ENCODE data around the gene PRR15L.
"Not testable (repeated sequence)": the region's sequence is repeated elsewhere in the genome, so short reads cannot be mapped to it uniquely, and the experiment has no call there.

PRR15L gene

DNA sequence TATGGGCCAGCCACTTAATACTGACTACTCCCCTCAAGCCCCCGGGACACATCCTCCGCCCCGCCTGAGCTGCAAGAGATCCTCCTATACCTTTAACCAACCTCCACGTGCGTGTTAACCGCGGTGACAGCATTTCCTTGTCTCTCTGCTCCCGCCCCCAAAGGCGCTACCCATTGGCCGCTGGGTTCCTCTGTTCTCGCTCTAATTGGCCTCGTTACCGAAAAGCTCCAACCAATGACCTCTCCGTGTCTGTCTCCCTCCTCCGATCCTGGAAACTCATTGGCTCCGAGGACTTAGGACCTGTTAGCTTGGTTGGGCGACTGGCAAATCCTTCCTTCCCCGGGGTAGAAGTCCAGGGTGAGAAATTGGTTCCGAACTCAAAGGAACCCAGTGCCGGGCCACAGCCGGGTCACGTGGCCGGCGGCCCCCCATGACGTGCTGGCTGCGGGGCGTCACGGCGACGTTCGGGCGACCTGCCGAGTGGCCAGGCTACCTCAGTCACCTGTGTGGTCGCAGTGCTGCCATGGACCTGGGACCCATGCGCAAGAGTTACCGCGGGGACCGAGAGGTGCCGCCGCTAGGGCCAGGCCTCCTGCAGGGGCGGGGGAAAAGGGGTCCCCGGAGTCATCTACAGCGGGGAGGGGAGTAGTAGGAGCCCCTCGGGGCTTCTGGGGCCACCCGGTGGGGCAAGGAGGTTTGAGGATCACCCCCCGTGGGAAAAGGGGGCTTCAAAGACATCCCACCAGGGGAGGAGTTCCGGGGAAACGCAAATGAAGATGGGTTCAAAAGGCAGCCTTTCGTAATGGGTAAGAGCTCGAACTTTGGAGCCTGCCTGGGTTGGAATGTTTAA, 16.2 kb downstream of the PRR15L start, which contains the start of gene PNPO:
Gene PNPO (plus strand): TSS at position 326 of the 850 bp plus-strand sequence. CDS start 105 bp downstream, at position 431.
- TF ChIP-seq, protein P1, sequence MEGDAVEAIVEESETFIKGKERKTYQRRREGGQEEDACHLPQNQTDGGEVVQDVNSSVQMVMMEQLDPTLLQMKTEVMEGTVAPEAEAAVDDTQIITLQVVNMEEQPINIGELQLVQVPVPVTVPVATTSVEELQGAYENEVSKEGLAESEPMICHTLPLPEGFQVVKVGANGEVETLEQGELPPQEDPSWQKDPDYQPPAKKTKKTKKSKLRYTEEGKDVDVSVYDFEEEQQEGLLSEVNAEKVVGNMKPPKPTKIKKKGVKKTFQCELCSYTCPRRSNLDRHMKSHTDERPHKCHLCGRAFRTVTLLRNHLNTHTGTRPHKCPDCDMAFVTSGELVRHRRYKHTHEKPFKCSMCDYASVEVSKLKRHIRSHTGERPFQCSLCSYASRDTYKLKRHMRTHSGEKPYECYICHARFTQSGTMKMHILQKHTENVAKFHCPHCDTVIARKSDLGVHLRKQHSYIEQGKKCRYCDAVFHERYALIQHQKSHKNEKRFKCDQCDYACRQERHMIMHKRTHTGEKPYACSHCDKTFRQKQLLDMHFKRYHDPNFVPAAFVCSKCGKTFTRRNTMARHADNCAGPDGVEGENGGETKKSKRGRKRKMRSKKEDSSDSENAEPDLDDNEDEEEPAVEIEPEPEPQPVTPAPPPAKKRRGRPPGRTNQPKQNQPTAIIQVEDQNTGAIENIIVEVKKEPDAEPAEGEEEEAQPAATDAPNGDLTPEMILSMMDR (IDR thresholded peaks at IDR 0.05; ENCODE audit: low read depth, low read length, missing control alignments): no peak
- H3K4me3 ChIP-seq (replicated peaks; ENCODE audit: low read depth, low read length): peak within 1 kb of the TSS; percentile 88
- DNase-seq (ENCODE audit: extremely low read depth, low read depth): peak; percentile 100

DNA sequence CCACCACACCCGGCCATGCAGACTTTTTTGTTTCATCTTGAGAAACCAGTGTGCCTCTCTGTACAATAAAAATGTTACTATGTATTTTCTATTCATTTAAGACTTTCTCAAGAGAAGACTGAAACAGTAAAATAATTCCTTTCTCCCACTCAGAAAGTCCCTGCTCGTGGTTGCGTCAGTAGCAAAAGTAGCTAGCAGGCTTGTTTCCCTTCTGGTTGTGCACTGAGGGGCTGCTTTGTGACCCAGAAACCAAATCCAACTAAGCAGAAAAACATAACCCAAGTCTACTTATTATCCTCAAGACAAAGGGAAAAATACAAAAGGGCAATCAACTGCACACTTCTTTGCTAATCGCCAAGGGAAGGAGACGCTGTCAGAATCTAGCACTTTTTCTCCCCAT, 19.7 kb downstream of the PRR15L start:
- no peak overlapping the region for H3K4me3 ChIP-seq (replicated peaks; ENCODE audit: low read depth, low read length)
- TF ChIP-seq, protein P1 (IDR thresholded peaks at IDR 0.05; ENCODE audit: low read depth, low read length, missing control alignments): no peak
- no peak for DNase-seq (ENCODE audit: extremely low read depth, low read depth)

DNA sequence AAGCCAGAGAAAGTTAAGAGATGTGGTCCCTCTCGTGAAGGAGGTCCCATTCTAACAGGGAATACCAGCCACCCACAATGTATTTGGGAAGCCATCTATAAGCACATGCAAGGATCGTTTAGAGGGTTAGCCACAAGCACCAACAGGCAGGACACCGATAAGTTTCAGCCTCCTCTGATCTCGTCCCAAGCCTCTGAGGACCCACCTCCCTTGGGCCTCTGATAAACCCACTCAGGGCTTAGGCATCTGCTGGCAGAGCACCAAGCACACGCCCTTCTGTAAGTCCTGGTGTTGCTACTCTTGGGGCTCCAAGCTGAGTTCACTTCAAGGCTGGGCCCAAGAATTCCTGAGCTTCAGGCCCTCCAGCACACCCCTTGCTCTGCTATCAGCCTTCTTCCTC, 21.7 kb downstream of the PRR15L start:
- no peak overlapping the region for H3K4me3 ChIP-seq (replicated peaks; ENCODE audit: low read depth, low read length)
- DNase-seq (ENCODE audit: extremely low read depth, low read depth): peak; percentile 43
- TF ChIP-seq, protein P1 (IDR thresholded peaks at IDR 0.05; ENCODE audit: low read depth, low read length, missing control alignments): no peak

DNA sequence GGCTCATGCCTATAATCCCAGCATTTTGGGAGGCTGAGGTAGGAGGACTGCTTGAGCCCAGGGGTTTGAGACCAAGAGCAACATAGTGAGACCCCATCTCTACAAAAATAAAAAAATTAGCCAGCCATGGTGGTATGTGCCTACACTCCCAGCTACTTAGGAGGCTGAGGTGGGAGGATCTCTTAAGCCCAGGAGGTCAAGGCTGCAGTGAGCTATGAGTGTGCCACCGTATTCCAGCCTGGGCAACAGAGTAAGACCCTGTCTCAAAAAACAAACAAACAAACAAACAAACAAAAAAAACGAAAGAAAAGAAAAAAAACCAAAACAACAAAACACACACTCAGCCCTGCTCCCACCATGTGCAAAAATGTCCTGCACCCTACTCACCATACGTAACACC, 22.2 kb downstream of the PRR15L start:
- H3K4me3 ChIP-seq (replicated peaks; ENCODE audit: low read depth, low read length); DNase-seq (ENCODE audit: extremely low read depth, low read depth): not testable (repeated sequence)

DNA sequence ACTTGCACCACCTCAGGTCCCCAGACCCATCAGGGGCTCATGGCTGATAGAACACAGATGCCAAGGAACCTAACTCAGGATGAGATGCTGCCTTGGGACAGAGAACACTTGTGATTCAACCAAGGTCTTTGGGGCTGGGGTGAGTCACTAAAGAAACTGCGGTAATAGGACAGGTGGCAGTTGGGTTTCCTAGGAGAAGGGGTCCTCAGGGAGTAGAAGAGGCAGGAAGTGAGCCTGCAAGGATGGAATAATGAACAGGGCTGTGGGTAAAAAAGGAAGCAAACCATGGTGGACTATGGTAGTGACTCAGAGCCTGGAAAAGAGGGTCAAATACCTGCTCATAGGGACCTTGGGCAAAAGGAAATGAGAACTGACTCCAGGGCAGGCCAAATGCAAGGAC, 22.8 kb downstream of the PRR15L start:
- TF ChIP-seq, protein P1 (IDR thresholded peaks at IDR 0.05; ENCODE audit: low read depth, low read length, missing control alignments): no peak
- no peak overlapping the region for H3K4me3 ChIP-seq (replicated peaks; ENCODE audit: low read depth, low read length)
- no peak for DNase-seq (ENCODE audit: extremely low read depth, low read depth)

DNA sequence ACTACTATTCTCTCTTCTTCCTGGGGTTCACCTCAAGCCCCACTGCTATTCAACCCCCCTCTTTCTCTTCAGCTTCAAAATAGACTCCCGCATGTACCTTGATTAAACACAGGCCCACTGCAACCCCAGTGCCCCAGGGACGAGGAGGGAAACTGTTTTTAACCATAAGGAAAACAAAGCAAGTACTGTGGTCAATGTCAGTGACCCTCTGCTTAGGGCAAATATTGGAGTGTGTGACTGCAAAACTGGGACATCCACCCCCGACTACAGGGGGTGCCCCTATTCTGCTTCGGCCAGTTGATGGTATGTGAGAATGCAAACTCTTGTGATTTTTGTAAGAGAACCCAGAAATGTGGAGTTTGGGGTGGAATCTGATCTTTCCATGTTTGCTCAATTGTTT, 25.8 kb downstream of the PRR15L start:
- TF ChIP-seq, protein P1 (IDR thresholded peaks at IDR 0.05; ENCODE audit: low read depth, low read length, missing control alignments): no peak
- DNase-seq (ENCODE audit: extremely low read depth, low read depth): no peak
- H3K4me3 ChIP-seq (replicated peaks; ENCODE audit: low read depth, low read length): no peak overlapping the region

DNA sequence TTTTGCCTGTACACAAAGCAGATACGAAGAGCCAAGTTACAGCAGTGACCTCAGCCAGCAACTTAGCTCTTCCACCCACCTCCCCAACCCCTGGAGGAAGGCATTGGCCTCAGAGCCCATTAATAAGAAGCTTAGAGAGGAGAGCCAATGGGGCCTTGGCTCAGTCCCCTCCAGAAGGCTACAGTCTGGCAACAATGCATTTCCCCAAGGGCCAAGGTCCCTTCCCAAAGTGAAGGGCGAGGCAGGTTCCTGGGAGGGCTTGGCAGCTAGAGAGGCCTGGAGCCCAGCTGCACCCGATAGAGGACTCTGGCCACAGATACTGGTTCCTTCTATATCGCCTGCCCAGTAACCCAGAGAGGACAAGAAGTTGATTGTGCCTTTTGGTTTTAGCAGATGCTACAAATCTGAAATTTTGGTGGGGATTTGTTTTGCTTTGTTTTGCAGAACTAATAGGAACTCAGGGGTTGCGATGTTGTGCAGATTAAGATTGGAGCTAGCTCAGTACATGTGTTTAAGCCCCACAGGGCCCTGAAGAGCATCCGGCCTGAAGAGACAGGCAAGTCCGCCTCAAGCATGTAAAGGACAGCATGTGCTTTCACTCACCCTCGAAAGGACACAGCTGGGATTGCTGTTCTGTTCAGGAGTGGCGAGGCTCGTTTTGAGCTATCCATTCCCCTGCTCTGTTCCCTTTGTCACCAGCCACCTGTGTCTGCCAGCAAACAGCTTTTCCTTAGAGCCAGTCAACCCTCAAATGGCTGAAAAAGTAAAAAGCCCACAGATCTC, 28.3 kb downstream of the PRR15L start:
- TF ChIP-seq, protein P1 (IDR thresholded peaks at IDR 0.05; ENCODE audit: low read depth, low read length, missing control alignments): no peak
- H3K4me3 ChIP-seq (replicated peaks; ENCODE audit: low read depth, low read length): no peak overlapping the region
- DNase-seq (ENCODE audit: extremely low read depth, low read depth): no peak
